GM04504 (cell line): ENCODE data around the gene DNM3.

Source experiments
- DNase-seq: peaks from one replicate; pipeline ENCODE4 v3.0.0-alpha.2; 2012; ENCODE audit warnings: low read depth

The DNM3 gene

GRCh38 chr1:172457479-172458130 is 616.3 kb downstream of the DNM3 start:
- no peak for DNase-seq

- DNase-seq, result no peak
Measured at GRCh38 chr1:172460177-172460576, 618.9 kb downstream of the DNM3 start.

GRCh38 chr1:172460887-172461315 is 619.6 kb downstream of the DNM3 start:
- DNase-seq, result no peak
